Osteocyte (in vitro differentiated cells): ENCODE data around the gene PARP8. TPM values are rescaled to one million over a fixed set of nuclear protein-coding genes. Genes with fewer than 3 reads are reported as not detected.
"Not testable (repeated sequence)": the region's sequence is repeated elsewhere in the genome, so short reads cannot be mapped to it uniquely, and the experiment has no call there.

Source experiments
- DNase-seq: peaks from one replicate; pipeline ENCODE4 v3.0.0; 2021; ENCODE audit warnings: mixed read lengths; ENCODE audit not compliant: unreplicated experiment; ENCODE audit errors: extremely low spot score
- H3K27ac Mint-ChIP-seq: one replicate; pipeline ENCODE4 v1.8.0; 2021; ENCODE audit warnings: mild to moderate bottlenecking, mixed read lengths; ENCODE audit not compliant: unreplicated experiment
- H3K27me3 Mint-ChIP-seq: one replicate; pipeline ENCODE4 v1.8.0; 2021; ENCODE audit warnings: mixed read lengths; ENCODE audit not compliant: unreplicated experiment
- H3K36me3 Mint-ChIP-seq: one replicate; pipeline ENCODE4 v1.8.0; 2021; ENCODE audit warnings: mixed read lengths; ENCODE audit not compliant: unreplicated experiment
- H3K4me1 Mint-ChIP-seq: one replicate; pipeline ENCODE4 v1.8.0; 2021; ENCODE audit warnings: mixed read lengths; ENCODE audit not compliant: unreplicated experiment
- H3K4me3 Mint-ChIP-seq: one replicate; pipeline ENCODE4 v1.8.0; 2021; ENCODE audit warnings: mild to moderate bottlenecking, moderate library complexity, mixed read lengths; ENCODE audit not compliant: unreplicated experiment
- H3K9me3 Mint-ChIP-seq: one replicate; pipeline ENCODE4 v1.8.0; 2021; ENCODE audit warnings: mixed read lengths; ENCODE audit not compliant: unreplicated experiment
- total RNA-seq: library from RNA; stranded (reverse); gene quantifications from 2 replicates; pipeline ENCODE4 v1.2.1, GENCODE V29; 2021
- TF ChIP-seq, protein P1 (sequence below): fragments of 200-600 bp; sonication (generic); IDR thresholded peaks from 2 replicates; pipeline ENCODE4 v1.5.0; 2021; ENCODE audit warnings: antibody characterized with exemption, mild to moderate bottlenecking, moderate library complexity

The PARP8 gene
- total RNA-seq, 1 donor from 2014 or later = 23.9 TPM

- DNase-seq = no peak
- Mint-ChIP-seq H3K27me3 (no peaks in the 10 kb centered on the region), H3K36me3 (peaks cover 7% of the 10 kb centered on the region), H3K4me1 (peaks cover 41% of the 10 kb centered on the region), H3K4me3 (no peak overlapping the region), H3K27ac (no peak overlapping the region), H3K9me3 (no peaks in the 10 kb centered on the region)
- TF ChIP-seq, protein P1, sequence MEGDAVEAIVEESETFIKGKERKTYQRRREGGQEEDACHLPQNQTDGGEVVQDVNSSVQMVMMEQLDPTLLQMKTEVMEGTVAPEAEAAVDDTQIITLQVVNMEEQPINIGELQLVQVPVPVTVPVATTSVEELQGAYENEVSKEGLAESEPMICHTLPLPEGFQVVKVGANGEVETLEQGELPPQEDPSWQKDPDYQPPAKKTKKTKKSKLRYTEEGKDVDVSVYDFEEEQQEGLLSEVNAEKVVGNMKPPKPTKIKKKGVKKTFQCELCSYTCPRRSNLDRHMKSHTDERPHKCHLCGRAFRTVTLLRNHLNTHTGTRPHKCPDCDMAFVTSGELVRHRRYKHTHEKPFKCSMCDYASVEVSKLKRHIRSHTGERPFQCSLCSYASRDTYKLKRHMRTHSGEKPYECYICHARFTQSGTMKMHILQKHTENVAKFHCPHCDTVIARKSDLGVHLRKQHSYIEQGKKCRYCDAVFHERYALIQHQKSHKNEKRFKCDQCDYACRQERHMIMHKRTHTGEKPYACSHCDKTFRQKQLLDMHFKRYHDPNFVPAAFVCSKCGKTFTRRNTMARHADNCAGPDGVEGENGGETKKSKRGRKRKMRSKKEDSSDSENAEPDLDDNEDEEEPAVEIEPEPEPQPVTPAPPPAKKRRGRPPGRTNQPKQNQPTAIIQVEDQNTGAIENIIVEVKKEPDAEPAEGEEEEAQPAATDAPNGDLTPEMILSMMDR = no peak
These were observed 18.3 kb downstream of the PARP8 start for GRCh38 chr5:50684721-50685120.

DNA sequence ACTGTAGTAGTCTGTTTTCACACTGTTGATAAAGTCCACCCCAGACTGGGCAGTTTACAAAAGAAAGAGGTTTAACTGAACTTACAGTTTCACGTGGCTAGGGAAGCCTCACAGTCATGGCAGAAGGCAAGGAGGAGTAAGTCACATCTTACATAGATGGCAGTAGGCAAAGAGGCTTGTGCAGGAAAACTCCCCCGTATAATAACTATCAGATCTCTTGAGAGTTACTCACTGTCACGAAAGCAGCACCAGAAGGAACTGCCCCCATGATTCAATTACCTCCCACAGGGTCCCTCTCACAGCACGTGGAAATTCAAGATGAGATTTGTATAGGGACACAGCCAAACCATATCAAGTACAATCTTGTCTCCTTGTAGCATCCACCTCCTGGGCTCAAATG is 21.1 kb downstream of the PARP8 start:
- Mint-ChIP-seq H3K27me3 (no peaks in the 10 kb centered on the region), H3K27ac (no peak overlapping the region), H3K9me3 (no peaks in the 10 kb centered on the region), H3K36me3 (peaks cover 7% of the 10 kb centered on the region), H3K4me3 (no peak overlapping the region), H3K4me1 (peaks cover 23% of the 10 kb centered on the region)
- no peak for DNase-seq
- TF ChIP-seq, protein P1 = no peak

- no peak overlapping the region for H3K4me3 Mint-ChIP-seq
- TF ChIP-seq, protein P1 = no peak
- H3K4me1 Mint-ChIP-seq = peaks cover 7% of the 10 kb centered on the region
- H3K9me3 Mint-ChIP-seq = no peaks in the 10 kb centered on the region
- DNase-seq = no peak
- no peaks in the 10 kb centered on the region for H3K27me3 Mint-ChIP-seq
- H3K36me3 Mint-ChIP-seq = peaks cover 4% of the 10 kb centered on the region
- no peak overlapping the region for H3K27ac Mint-ChIP-seq
These were observed 25.1 kb downstream of the PARP8 start for GRCh38 chr5:50691399-50692016.

DNA sequence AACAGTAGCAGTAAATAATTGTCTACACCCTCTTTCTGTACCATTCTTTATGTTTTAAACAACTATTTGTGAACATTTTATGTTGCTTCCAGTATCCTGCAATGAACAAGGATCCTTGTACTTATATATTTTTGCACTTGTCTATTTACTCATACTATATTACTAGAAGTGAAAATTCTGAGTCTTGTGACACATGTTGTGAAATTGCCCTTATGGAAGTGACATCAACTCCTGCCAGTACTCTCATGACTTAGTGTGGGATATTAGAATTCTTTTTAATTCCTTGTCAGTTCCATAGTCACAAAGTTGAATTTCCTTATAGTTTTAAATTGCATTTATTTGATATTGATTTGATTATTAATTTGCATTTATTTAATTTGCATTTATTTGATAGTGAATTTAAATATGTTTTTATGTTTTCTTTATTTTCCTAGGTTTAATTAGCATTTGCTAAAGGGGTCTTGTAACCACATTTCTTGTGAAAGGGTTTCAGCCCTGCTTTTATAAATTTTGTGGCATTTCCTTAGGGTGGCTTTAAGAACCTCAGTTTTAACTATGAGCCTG is 27.7 kb downstream of the PARP8 start:
- DNase-seq = no peak
- no peaks in the 10 kb centered on the region for H3K9me3 Mint-ChIP-seq
- H3K36me3 Mint-ChIP-seq = no peaks in the 10 kb centered on the region
- no peaks in the 10 kb centered on the region for H3K27me3 Mint-ChIP-seq
- peaks cover 11% of the 10 kb centered on the region for H3K4me1 Mint-ChIP-seq
- no peak overlapping the region for H3K4me3 Mint-ChIP-seq
- TF ChIP-seq, protein P1 = no peak
- H3K27ac Mint-ChIP-seq = no peak overlapping the region

GRCh38 chr5:50694626-50695025 is 28.2 kb downstream of the PARP8 start:
- not testable (repeated sequence) for H3K9me3 Mint-ChIP-seq, DNase-seq, H3K27ac Mint-ChIP-seq, H3K4me3 Mint-ChIP-seq, H3K36me3 Mint-ChIP-seq, H3K27me3 Mint-ChIP-seq
- H3K4me1 Mint-ChIP-seq = peaks cover 11% of the 10 kb centered on the region
